H9 (cell line): ENCODE measurements around the gene NFATC1. TPM values are rescaled to one million over a fixed set of nuclear protein-coding genes. Genes with fewer than 3 reads are reported as not detected.

Source experiments
- DNase-seq: peaks from one replicate; pipeline ENCODE4 v3.0.0-alpha.2; 2017
- H2AFZ ChIP-seq: one replicate; pipeline ENCODE4 v1.6.1; 2013; ENCODE audit warnings: mild to moderate bottlenecking, low read length, control low read depth, moderate library complexity
- H2AK5ac ChIP-seq: 2 replicates; pipeline ENCODE4 v1.6.1; 2013; ENCODE audit warnings: low read length, control low read depth, mixed read lengths; ENCODE audit not compliant: insufficient read length
- H2BK120ac ChIP-seq: one replicate; pipeline ENCODE4 v1.6.1; 2013; ENCODE audit warnings: low read depth, mild to moderate bottlenecking, low read length, control low read depth, inconsistent platforms; ENCODE audit not compliant: poor library complexity, severe bottlenecking
- H2BK12ac ChIP-seq: 2 replicates; pipeline ENCODE4 v1.6.1; 2013; ENCODE audit warnings: low read length, control low read depth, mixed read lengths, low read depth; ENCODE audit not compliant: insufficient read length
- H2BK15ac ChIP-seq: 2 replicates; pipeline ENCODE4 v1.6.1; 2013; ENCODE audit warnings: low read depth, low read length, control low read depth
- H2BK20ac ChIP-seq: one replicate; pipeline ENCODE4 v1.6.1; 2013; ENCODE audit warnings: low read depth, mild to moderate bottlenecking, low read length, control low read depth, inconsistent platforms; ENCODE audit not compliant: poor library complexity, severe bottlenecking
- H2BK5ac ChIP-seq: 2 replicates; pipeline ENCODE4 v1.6.1; 2013; ENCODE audit warnings: low read length, control low read depth, mixed read lengths; ENCODE audit not compliant: insufficient read length
- H3K14ac ChIP-seq: 2 replicates; pipeline ENCODE4 v1.6.1; 2013; ENCODE audit warnings: low read length, control low read depth; ENCODE audit not compliant: insufficient read depth
- H3K18ac ChIP-seq: 2 replicates; pipeline ENCODE4 v1.6.1; 2013; ENCODE audit warnings: low read depth, mild to moderate bottlenecking, mixed read lengths, low read length, control low read depth; ENCODE audit not compliant: insufficient read length
- H3K23ac ChIP-seq: 2 replicates; pipeline ENCODE4 v1.6.1; 2013; ENCODE audit warnings: low read length, control low read depth, mixed read lengths, low read depth; ENCODE audit not compliant: insufficient read length
- H3K23me2 ChIP-seq: 2 replicates; pipeline ENCODE4 v1.6.1; 2013; ENCODE audit warnings: low read depth, mild to moderate bottlenecking, mixed read lengths, low read length, control low read depth; ENCODE audit not compliant: insufficient read length, poor library complexity, severe bottlenecking
- H3K27ac ChIP-seq: 2 replicates; pipeline ENCODE4 v1.5.1; 2013; ENCODE audit warnings: low read length, control low read depth, mixed read lengths, low read depth; ENCODE audit not compliant: insufficient read length
- H3K27me3 ChIP-seq: 2 replicates; pipeline ENCODE4 v1.6.1; 2013; ENCODE audit warnings: low read length, control low read depth, inconsistent platforms; ENCODE audit not compliant: insufficient read depth
- H3K4ac ChIP-seq: 2 replicates; pipeline ENCODE4 v1.6.1; 2013; ENCODE audit warnings: low read depth, mild to moderate bottlenecking, control low read depth, inconsistent platforms, low read length, moderate library complexity
- H3K4me1 ChIP-seq: 2 replicates; pipeline ENCODE4 v1.6.1; 2013; ENCODE audit warnings: low read length, control low read depth, inconsistent platforms; ENCODE audit not compliant: insufficient read depth
- H3K4me2 ChIP-seq: 2 replicates; pipeline ENCODE4 v1.6.1; 2013; ENCODE audit warnings: low read length, control low read depth, mixed read lengths; ENCODE audit not compliant: insufficient read length, insufficient read depth
- H3K56ac ChIP-seq: 2 replicates; pipeline ENCODE4 v1.6.1; 2013; ENCODE audit warnings: low read depth, mild to moderate bottlenecking, mixed read lengths, low read length, control low read depth; ENCODE audit not compliant: insufficient read length
- H3K79me1 ChIP-seq: 2 replicates; pipeline ENCODE4 v1.6.1; 2013; ENCODE audit warnings: low read depth, mild to moderate bottlenecking, moderate library complexity, low read length, control low read depth, inconsistent platforms; ENCODE audit not compliant: insufficient read depth, poor library complexity, severe bottlenecking
- H3K79me2 ChIP-seq: 2 replicates; pipeline ENCODE4 v1.6.1; 2013; ENCODE audit warnings: low read length, control low read depth, inconsistent platforms; ENCODE audit not compliant: insufficient read depth
- H3K9ac ChIP-seq: 2 replicates; pipeline ENCODE4 v1.6.1; 2013; ENCODE audit warnings: low read length, control low read depth, mixed read lengths; ENCODE audit not compliant: insufficient read length; ENCODE audit errors: extremely low read depth
- H3K9me3 ChIP-seq: one replicate; pipeline ENCODE4 v1.6.1; 2013; ENCODE audit warnings: low read depth, low read length, inconsistent platforms; ENCODE audit not compliant: control insufficient read depth
- H3T11ph ChIP-seq: one replicate; pipeline ENCODE4 v1.6.1; 2013; ENCODE audit warnings: mild to moderate bottlenecking, low read length, control low read depth, inconsistent platforms
- H4K20me1 ChIP-seq: one replicate; pipeline ENCODE4 v1.6.1; 2013; ENCODE audit not compliant: control insufficient read depth, insufficient read length, insufficient read depth
- H4K5ac ChIP-seq: 2 replicates; pipeline ENCODE4 v1.6.1; 2013; ENCODE audit warnings: low read depth, mild to moderate bottlenecking, mixed read lengths, low read length, control low read depth; ENCODE audit not compliant: insufficient read length
- H4K8ac ChIP-seq: replicated peaks from 2 replicates; pipeline ENCODE4 v1.6.1; 2013; ENCODE audit warnings: low read length, control low read depth, mixed read lengths, low read depth; ENCODE audit not compliant: insufficient read length
- H4K91ac ChIP-seq: 2 replicates; pipeline ENCODE4 v1.6.1; 2013; ENCODE audit warnings: low read depth, mild to moderate bottlenecking, moderate library complexity, mixed read lengths, low read length, control low read depth; ENCODE audit not compliant: insufficient read length
- H3K27ac Mint-ChIP-seq, 3 experiments: 2 replicates in 2 of 3; 3 replicates in 1 of 3; pipeline ENCODE4 v1.8.0; 2020 to 2021; ENCODE audit warnings: mixed read lengths in 3 of 3, mild to moderate bottlenecking in 1 of 3, moderate library complexity in 1 of 3
- H3K27me3 Mint-ChIP-seq: 2 replicates; pipeline ENCODE4 v1.8.0; 2021; ENCODE audit warnings: low read depth, mild to moderate bottlenecking, moderate library complexity, mixed read lengths
- H3K36me3 Mint-ChIP-seq, 3 experiments: 2 replicates in 2 of 3; 3 replicates in 1 of 3; pipeline ENCODE4 v1.8.0; 2020 to 2021; ENCODE audit warnings: low read depth in 3 of 3, mixed read lengths in 3 of 3; ENCODE audit not compliant: insufficient read depth in 1 of 3
- H3K4me1 Mint-ChIP-seq, 2 experiments: 2 replicates each; pipeline ENCODE4 v1.8.0; 2020; ENCODE audit warnings: mixed read lengths in 2 of 2
- H3K4me3 Mint-ChIP-seq, 2 experiments: 2 replicates in 1 of 2; 3 replicates in 1 of 2; pipeline ENCODE4 v1.8.0; 2020 to 2021; ENCODE audit warnings: mild to moderate bottlenecking in 2 of 2, mixed read lengths in 2 of 2, moderate library complexity in 1 of 2
- H3K9me3 Mint-ChIP-seq, 2 experiments: 2 replicates in 1 of 2; 3 replicates in 1 of 2; pipeline ENCODE4 v1.8.0; 2020; ENCODE audit warnings: mild to moderate bottlenecking in 2 of 2, mixed read lengths in 2 of 2, moderate library complexity in 1 of 2
- whole genome bisulfite sequencing: extraction: QIAGEN DNeasy Blood & Tissue Kit; methylation state at CpG from one replicate; pipeline ENCODE4 v1.1.7; 2013; ENCODE audit warnings: missing lambda C conversion rate, low lambda C conversion rate, mixed read lengths; ENCODE audit not compliant: insufficient read length; ENCODE audit errors: extremely low coverage; 5-methylcytosine and 5-hydroxymethylcytosine counted together
- total RNA-seq: library from RNA; stranded (reverse); gene quantifications from 2 replicates; pipeline ENCODE4 v1.2.1, GENCODE V29; 2021
- TF ChIP-seq, protein P1 (sequence below): fragments of 200-600 bp; sonication (generic); conservative IDR thresholded peaks from 3 replicates; pipeline ENCODE4 v1.8.0; 2021; ENCODE audit warnings: antibody characterized with exemption, mild to moderate bottlenecking

The NFATC1 gene
- total RNA-seq, 1 experiment from 2014 or later = 5.5 TPM

- H3K9ac ChIP-seq = no peak overlapping the region
- H4K5ac ChIP-seq = no peak overlapping the region
- H3K18ac ChIP-seq = no peak overlapping the region
- no peaks in the 10 kb centered on the region for H3K27me3 ChIP-seq
- no peak overlapping the region for H2BK12ac ChIP-seq
- H3K4me2 ChIP-seq = no peak overlapping the region
- H3K9me3 ChIP-seq = no peaks in the 10 kb centered on the region
- no peak overlapping the region for H3K4ac ChIP-seq
- H3K4me1 Mint-ChIP-seq = no peaks in the 10 kb centered on the region
- no peak overlapping the region for H3T11ph ChIP-seq
- no peak overlapping the region for H3K27ac ChIP-seq
- no peak overlapping the region for H2AFZ ChIP-seq
- H2BK15ac ChIP-seq = no peak overlapping the region
- no peaks in the 10 kb centered on the region for H3K23me2 ChIP-seq
- H2AK5ac ChIP-seq = no peak overlapping the region
- H4K8ac ChIP-seq = no peak overlapping the region
- no peak overlapping the region for H3K23ac ChIP-seq
- H2BK120ac ChIP-seq = no peak overlapping the region
- no peak overlapping the region for H3K4me3 Mint-ChIP-seq
- H3K79me1 ChIP-seq = no peaks in the 10 kb centered on the region
- DNase-seq = no peak
- H4K20me1 ChIP-seq = no peaks in the 10 kb centered on the region
- WGBS = no CpG with 5 or more reads among the region's 25 CpGs
- TF ChIP-seq, protein P1, sequence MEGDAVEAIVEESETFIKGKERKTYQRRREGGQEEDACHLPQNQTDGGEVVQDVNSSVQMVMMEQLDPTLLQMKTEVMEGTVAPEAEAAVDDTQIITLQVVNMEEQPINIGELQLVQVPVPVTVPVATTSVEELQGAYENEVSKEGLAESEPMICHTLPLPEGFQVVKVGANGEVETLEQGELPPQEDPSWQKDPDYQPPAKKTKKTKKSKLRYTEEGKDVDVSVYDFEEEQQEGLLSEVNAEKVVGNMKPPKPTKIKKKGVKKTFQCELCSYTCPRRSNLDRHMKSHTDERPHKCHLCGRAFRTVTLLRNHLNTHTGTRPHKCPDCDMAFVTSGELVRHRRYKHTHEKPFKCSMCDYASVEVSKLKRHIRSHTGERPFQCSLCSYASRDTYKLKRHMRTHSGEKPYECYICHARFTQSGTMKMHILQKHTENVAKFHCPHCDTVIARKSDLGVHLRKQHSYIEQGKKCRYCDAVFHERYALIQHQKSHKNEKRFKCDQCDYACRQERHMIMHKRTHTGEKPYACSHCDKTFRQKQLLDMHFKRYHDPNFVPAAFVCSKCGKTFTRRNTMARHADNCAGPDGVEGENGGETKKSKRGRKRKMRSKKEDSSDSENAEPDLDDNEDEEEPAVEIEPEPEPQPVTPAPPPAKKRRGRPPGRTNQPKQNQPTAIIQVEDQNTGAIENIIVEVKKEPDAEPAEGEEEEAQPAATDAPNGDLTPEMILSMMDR = no peak
- H3K14ac ChIP-seq = no peak overlapping the region
- no peaks in the 10 kb centered on the region for H3K4me1 ChIP-seq
- H3K79me2 ChIP-seq = no peaks in the 10 kb centered on the region
- H3K9me3 Mint-ChIP-seq = peaks cover 3 to 4% of the 10 kb centered on the region in 2 experiments; a peak in 1 of 5 replicates
- H3K27me3 Mint-ChIP-seq = no peaks in the 10 kb centered on the region
- no peak overlapping the region for H2BK5ac ChIP-seq
- no peak overlapping the region for H3K27ac Mint-ChIP-seq
- no peak overlapping the region for H4K91ac ChIP-seq
- no peak overlapping the region for H3K56ac ChIP-seq
- H2BK20ac ChIP-seq = no peak overlapping the region
- no peaks in the 10 kb centered on the region for H3K36me3 Mint-ChIP-seq
Observed at GRCh38 chr18:79552696-79553095, 157.0 kb downstream of the NFATC1 start.
